Measurements from ENCODE around the gene GPR25.

- TF ChIP-seq CTCF (IDR thresholded peaks at IDR 0.05) (no peak), POLR2A (IDR thresholded peaks at IDR 0.05) (no peak)
Observed at GRCh38 chr1:200895443-200895789, 22.6 kb downstream of the GPR25 start.

Measured in uterus (tissue), 2 donors.